Sigmoid colon (tissue), 7 donors: ENCODE measurements around the gene CCIN. TPM values are rescaled to one million over a fixed set of nuclear protein-coding genes. Genes with fewer than 3 reads are reported as not detected.

Experiments
- DNase-seq: peaks from one replicate; pipeline ENCODE4 v3.0.0-alpha.2; 2019
- H3K27ac ChIP-seq, 4 donors: fragments of 200-600 bp; sonication (generic); one replicate each; pipeline ENCODE4 v1.5.1; 2016 to 2019; ENCODE audit warnings: mild to moderate bottlenecking in 1 of 4
- H3K27me3 ChIP-seq, 3 donors: fragments of 200-600 bp; sonication (generic); one replicate each; pipeline ENCODE4 v1.5.1; 2019; ENCODE audit warnings: mild to moderate bottlenecking in 1 of 3
- H3K36me3 ChIP-seq, 4 donors: fragments of 200-600 bp; sonication (generic); one replicate each; pipeline ENCODE4 v1.5.1; 2016 to 2019
- H3K4me1 ChIP-seq, 4 donors: fragments of 200-600 bp; sonication (generic); one replicate each; pipeline ENCODE4 v1.5.1; 2017 to 2019
- H3K4me3 ChIP-seq, 4 donors: fragments of 200-600 bp; sonication (generic); one replicate each; pipeline ENCODE4 v1.5.1; 2017 to 2019; ENCODE audit warnings: mild to moderate bottlenecking in 2 of 4, moderate library complexity in 1 of 4
- H3K9me3 ChIP-seq, 4 donors: fragments of 200-600 bp in 3 of 4; sonication (generic) in 3 of 4; one replicate each; pipeline versions ENCODE4 v1.5.1 to v1.6.1; 2013 to 2019
- EP300 ChIP-seq, 4 donors: sonication (generic); formaldehyde crosslinking; IDR thresholded peaks; one replicate each; pipeline ENCODE4 v1.6.1; 2017; ENCODE audit warnings: antibody characterized with exemption in 4 of 4
- POLR2A ChIP-seq, 2 donors: fragments of 450-650 bp; IDR thresholded peaks; one replicate each; pipeline ENCODE4 v1.6.1; 2016; ENCODE audit warnings: antibody characterized with exemption in 2 of 2, mild to moderate bottlenecking in 2 of 2, moderate library complexity in 2 of 2
- POLR2AphosphoS5 ChIP-seq, 4 donors: sonication (generic); formaldehyde crosslinking; IDR thresholded peaks; one replicate each; pipeline ENCODE4 v1.6.1; 2017; ENCODE audit warnings: antibody characterized with exemption in 4 of 4
- WGBS, 2 donors: extraction: QIAGEN DNeasy Blood & Tissue Kit; methylation state at CpG; one replicate each; pipeline ENCODE4 v1.1.7; 2013; 5-methylcytosine and 5-hydroxymethylcytosine counted together
- intact Hi-C: fragments of 100-400 bp; cut with DNase I; formaldehyde crosslinking; loops from one replicate; pipeline ENCODE4 v1.15.1; 2023
- polyA plus RNA-seq, 3 donors: library from polyadenylated mRNA; stranded (reverse); fragments of 200-250 nt; gene quantifications; one replicate each; pipeline ENCODE4 v1.2.3, GENCODE V29; 2013
- total RNA-seq, 4 donors: library from RNA; depleted of rRNA; stranded (reverse); fragments of >200 nt; gene quantifications; one replicate each; pipeline ENCODE4 v1.1.0, GENCODE V29; 2016
- TF ChIP-seq, protein P1 (sequence below), 4 experiments: fragments of 450-650 bp in 3 of 4; fragments of 200-600 bp in 1 of 4; IDR thresholded peaks; one replicate each; pipeline ENCODE4 v1.5.1; 2016 to 2019; ENCODE audit warnings: antibody characterized with exemption in 4 of 4, mild to moderate bottlenecking in 3 of 4, moderate library complexity in 2 of 4
- donor health status: healthy with polysubstance abuse.
- donor health status: Bipolar disorder and iron deficiency.
- donor health status: healthy.

The CCIN gene
- total and polyA plus RNA-seq, 7 donors = 0.07 to 2.5 (median 0.83) TPM; not detected in 3

DNA sequence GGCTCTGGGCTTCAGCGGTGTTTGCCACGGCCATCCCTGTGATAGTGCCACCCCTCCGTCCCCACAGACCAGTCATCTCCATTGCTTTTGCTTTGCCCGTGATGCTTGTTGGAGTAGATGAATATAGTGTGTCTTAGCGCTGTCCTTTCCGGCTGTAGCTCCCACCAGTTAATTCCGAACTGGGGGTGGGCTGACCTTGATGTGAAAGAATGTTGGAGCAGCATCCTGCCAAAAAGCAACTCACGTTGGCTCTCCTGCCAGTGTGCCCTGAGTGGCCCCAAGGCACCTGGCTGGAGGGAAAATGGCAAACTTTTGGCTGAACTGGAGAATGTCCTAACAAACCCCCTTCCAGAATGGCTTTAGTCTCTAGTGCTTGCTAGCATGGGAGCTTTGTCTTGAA lies 41.5 kb downstream of the CCIN start:
- H3K27ac ChIP-seq = no peak overlapping the region
- 91 to 93% methylated on average over 8 of the region's 8 CpGs for WGBS, 2 donors
- peaks cover 0 to 59% (median 25%) of the 10 kb centered on the region in 4 donors for H3K4me1 ChIP-seq
- TF ChIP-seq POLR2A (IDR thresholded peaks at IDR 0.05) (no peak), POLR2AphosphoS5 (IDR thresholded peaks at IDR 0.05) (no peak), EP300 (IDR thresholded peaks at IDR 0.05) (no peak)
- TF ChIP-seq, protein P1, sequence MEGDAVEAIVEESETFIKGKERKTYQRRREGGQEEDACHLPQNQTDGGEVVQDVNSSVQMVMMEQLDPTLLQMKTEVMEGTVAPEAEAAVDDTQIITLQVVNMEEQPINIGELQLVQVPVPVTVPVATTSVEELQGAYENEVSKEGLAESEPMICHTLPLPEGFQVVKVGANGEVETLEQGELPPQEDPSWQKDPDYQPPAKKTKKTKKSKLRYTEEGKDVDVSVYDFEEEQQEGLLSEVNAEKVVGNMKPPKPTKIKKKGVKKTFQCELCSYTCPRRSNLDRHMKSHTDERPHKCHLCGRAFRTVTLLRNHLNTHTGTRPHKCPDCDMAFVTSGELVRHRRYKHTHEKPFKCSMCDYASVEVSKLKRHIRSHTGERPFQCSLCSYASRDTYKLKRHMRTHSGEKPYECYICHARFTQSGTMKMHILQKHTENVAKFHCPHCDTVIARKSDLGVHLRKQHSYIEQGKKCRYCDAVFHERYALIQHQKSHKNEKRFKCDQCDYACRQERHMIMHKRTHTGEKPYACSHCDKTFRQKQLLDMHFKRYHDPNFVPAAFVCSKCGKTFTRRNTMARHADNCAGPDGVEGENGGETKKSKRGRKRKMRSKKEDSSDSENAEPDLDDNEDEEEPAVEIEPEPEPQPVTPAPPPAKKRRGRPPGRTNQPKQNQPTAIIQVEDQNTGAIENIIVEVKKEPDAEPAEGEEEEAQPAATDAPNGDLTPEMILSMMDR (IDR thresholded peaks at IDR 0.05) = no peak
- H3K9me3 ChIP-seq = no peaks in the 10 kb centered on the region
- H3K36me3 ChIP-seq = peaks cover 8 to 89% (median 34%) of the 10 kb centered on the region in 4 donors
- H3K4me3 ChIP-seq = no peak overlapping the region
- intact Hi-C loops = no loop called here
- no peak for DNase-seq
- H3K27me3 ChIP-seq = no peaks in the 10 kb centered on the region

DNA sequence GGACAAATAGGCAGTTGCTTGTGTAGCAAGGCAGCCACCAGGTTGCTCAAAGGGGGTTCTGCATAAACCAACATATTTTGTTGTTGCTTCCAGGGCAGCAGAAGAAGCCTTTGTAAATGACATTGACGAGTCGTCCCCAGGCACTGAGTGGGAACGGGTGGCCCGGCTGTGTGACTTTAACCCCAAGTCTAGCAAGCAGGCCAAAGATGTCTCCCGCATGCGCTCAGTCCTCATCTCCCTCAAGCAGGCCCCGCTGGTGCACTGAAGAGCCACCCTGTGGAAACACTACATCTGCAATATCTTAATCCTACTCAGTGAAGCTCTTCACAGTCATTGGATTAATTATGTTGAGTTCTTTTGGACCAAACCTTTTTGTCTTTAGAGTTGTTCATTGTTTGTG lies 42.3 kb downstream of the CCIN start:
- TF ChIP-seq POLR2AphosphoS5 (IDR thresholded peaks at IDR 0.05) (no peak), EP300 (IDR thresholded peaks at IDR 0.05) (no peak), POLR2A (IDR thresholded peaks at IDR 0.05) (no peak)
- TF ChIP-seq, protein P1 (IDR thresholded peaks at IDR 0.05) = no peak
- H3K4me3 ChIP-seq = no peak overlapping the region
- 82 to 88% methylated on average over 7 of the region's 7 CpGs for WGBS, 2 donors
- peaks cover 0 to 59% (median 25%) of the 10 kb centered on the region in 4 donors for H3K4me1 ChIP-seq
- H3K27me3 ChIP-seq = no peaks in the 10 kb centered on the region
- peaks cover 5 to 89% (median 28%) of the 10 kb centered on the region in 4 donors for H3K36me3 ChIP-seq
- no peak for DNase-seq
- H3K27ac ChIP-seq = no peak overlapping the region
- intact Hi-C loops = no loop called here
- no peaks in the 10 kb centered on the region for H3K9me3 ChIP-seq

DNA sequence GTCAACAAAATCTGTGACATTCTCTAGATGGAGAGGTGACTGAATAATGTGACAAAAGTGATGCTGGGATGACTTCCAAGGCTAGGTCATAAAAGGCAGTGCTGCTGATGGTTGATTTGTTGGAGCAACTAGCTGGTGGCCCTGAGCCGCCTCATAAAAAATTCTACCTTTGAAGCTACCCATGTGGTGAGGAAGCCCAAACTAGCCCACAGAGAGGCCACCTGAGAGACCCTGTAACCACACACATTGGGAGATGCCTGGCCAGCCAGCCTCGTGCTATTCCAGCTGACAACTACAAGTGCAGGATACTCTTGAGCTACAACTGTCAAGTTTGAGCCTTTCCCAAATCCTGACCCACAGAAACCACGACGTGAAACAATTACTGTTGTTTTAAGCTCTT lies 44.2 kb downstream of the CCIN start:
- Histone ChIP-seq H3K36me3 (peaks cover 11 to 89% (median 26%) of the 10 kb centered on the region in 4 donors), H3K4me1 (peaks cover 0 to 45% (median 23%) of the 10 kb centered on the region in 4 donors), H3K9me3 (no peaks in the 10 kb centered on the region), H3K27ac (peak overlapping the region in 2 of 4 donors; percentile 23 to 48), H3K27me3 (no peaks in the 10 kb centered on the region), H3K4me3 (no peak overlapping the region)
- DNase-seq = peak; percentile 27
- intact Hi-C loops = no loop called here
- WGBS, 2 donors = 86 to 88% methylated on average over 4 of the region's 4 CpGs
- TF ChIP-seq, protein P1 (IDR thresholded peaks at IDR 0.05) = no peak
- no peak for TF ChIP-seq POLR2A (IDR thresholded peaks at IDR 0.05)
- no peak for TF ChIP-seq POLR2AphosphoS5 (IDR thresholded peaks at IDR 0.05)
- TF ChIP-seq EP300 (IDR thresholded peaks at IDR 0.05) = no peak

DNA sequence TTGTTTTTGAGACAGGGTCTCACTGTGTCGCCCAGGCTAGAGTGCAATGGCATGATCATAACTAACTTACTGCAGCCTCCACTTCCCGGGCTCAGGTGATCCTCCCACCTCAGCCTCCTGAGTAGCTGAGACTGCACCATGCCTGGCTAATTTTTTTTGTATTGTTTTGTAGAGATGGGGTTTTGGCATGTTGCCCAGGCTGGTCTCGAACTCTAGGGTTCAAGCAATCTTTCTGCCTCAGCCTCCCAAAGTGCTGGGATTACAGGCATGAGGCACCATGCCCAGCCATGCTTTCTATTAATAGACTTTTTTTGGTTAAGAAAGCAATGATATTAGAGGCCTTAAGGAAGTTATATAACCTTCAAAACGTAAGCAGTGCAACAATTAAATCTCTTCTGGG lies 44.8 kb downstream of the CCIN start:
- H3K27me3 ChIP-seq = no peaks in the 10 kb centered on the region
- no peak for DNase-seq
- H3K27ac ChIP-seq = peak overlapping the region in 3 of 4 donors; percentile 23 to 48 (median 24)
- peaks cover 17 to 89% (median 27%) of the 10 kb centered on the region in 4 donors for H3K36me3 ChIP-seq
- intact Hi-C loops = no loop called here
- no peak overlapping the region for H3K4me3 ChIP-seq
- H3K9me3 ChIP-seq = no peaks in the 10 kb centered on the region
- H3K4me1 ChIP-seq = peaks cover 0 to 40% (median 21%) of the 10 kb centered on the region in 4 donors
- 75 to 78% methylated on average over 4 of the region's 4 CpGs for WGBS, 2 donors
- TF ChIP-seq POLR2A (IDR thresholded peaks at IDR 0.05) = no peak
- no peak for TF ChIP-seq EP300 (IDR thresholded peaks at IDR 0.05)
- no peak for TF ChIP-seq POLR2AphosphoS5 (IDR thresholded peaks at IDR 0.05)
- TF ChIP-seq, protein P1 (IDR thresholded peaks at IDR 0.05) = no peak

DNA sequence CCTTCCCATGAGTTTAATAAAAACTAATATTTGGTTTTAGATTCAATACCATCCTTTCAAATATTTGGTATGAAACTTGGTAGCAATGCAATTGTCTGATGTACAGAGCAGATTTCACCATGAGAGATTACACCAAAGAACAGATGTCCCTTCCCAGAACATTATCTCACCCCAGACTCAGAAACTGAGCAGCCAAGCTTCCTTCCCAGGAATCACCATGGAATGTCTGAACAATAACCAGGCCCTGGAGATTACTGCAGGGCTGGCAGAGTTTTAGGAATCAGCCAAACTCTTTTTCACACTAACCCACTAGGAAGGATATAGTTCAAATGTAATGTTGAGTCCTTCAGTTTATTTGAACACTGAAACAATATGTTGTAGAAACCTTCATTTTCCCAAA lies 45.4 kb downstream of the CCIN start:
- peaks cover 20 to 89% (median 32%) of the 10 kb centered on the region in 4 donors for H3K36me3 ChIP-seq
- no peak for DNase-seq
- TF ChIP-seq POLR2AphosphoS5 (IDR thresholded peaks at IDR 0.05) (peak in 1 of 4 donors; percentile 29), EP300 (IDR thresholded peaks at IDR 0.05) (no peak)

More for the DNA sequence above, 45.4 kb downstream of the CCIN start:
- Histone ChIP-seq H3K4me3 (no peak overlapping the region), H3K9me3 (no peaks in the 10 kb centered on the region), H3K27ac (peak overlapping the region in 3 of 4 donors; percentile 23 to 48 (median 24)), H3K27me3 (no peaks in the 10 kb centered on the region), H3K4me1 (peaks cover 0 to 36% (median 21%) of the 10 kb centered on the region in 4 donors)
- intact Hi-C loops = no loop called here
